ENCODE data around the gene ARID1B. TPM values are rescaled to one million over a fixed set of nuclear protein-coding genes. Genes with fewer than 3 reads are reported as not detected.

Gene ARID1B
- total RNA-seq, 1 donor from 2014 or later: 18.5 TPM

DNA sequence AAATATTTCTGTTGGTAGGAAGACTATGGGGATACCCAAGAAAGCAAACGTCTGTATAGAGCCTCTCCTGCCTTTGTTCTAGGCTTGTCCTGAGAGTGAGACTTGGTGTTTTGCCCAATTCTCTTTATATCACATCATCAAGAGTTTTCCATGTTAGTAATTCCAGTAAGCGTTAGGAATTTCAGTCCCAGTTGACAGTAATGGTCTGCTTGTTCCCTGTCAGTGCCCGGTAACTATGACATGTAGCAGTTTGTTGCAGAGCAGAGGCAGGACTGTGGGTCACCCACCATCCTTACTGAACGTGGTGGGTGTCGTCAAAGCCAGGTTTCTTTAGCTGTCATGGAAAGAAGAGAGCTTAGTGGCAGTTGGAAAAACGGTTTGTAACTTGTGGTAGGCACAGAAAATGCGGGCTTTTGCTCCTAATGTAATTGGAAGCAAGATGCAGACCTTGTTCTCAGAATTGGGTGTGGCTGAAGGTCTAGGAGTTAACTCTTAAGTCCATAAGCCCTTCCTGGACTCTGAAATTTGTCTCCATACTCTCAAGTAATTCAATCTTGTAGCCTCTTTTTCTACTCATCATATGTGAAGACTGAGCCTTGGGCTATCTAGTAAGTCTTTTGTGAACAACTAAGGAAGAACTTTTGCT, 357.3 kb downstream of the ARID1B start:
- no peak overlapping the region for H3K4me3 ChIP-seq (ENCODE audit: low read depth, low read length)
- TF ChIP-seq, protein P1, sequence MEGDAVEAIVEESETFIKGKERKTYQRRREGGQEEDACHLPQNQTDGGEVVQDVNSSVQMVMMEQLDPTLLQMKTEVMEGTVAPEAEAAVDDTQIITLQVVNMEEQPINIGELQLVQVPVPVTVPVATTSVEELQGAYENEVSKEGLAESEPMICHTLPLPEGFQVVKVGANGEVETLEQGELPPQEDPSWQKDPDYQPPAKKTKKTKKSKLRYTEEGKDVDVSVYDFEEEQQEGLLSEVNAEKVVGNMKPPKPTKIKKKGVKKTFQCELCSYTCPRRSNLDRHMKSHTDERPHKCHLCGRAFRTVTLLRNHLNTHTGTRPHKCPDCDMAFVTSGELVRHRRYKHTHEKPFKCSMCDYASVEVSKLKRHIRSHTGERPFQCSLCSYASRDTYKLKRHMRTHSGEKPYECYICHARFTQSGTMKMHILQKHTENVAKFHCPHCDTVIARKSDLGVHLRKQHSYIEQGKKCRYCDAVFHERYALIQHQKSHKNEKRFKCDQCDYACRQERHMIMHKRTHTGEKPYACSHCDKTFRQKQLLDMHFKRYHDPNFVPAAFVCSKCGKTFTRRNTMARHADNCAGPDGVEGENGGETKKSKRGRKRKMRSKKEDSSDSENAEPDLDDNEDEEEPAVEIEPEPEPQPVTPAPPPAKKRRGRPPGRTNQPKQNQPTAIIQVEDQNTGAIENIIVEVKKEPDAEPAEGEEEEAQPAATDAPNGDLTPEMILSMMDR (conservative IDR thresholded peaks at IDR 0.05; ENCODE audit: low read depth, low read length): no peak
- no peak for DNase-seq (ENCODE audit: low read depth)

DNA sequence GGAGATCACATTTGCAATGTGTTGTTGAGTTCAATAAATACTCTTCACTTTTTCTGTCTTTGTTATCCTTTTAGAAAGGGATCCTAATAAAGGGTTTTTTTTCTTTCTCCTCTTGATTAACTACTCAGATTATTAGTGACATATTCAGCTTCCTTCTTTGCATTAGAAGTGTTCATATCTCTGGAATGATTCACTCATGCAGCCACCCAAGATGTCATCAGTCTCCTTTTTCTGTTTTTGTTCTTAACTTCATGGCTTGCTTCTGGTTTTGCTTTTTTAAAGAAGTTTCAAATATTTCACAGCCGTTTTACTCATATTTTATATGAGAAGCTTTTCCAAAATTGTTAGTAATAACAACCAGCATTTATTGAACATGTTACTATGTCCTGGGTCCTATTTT, 358.5 kb downstream of the ARID1B start:
- no peak overlapping the region for H3K4me3 ChIP-seq (ENCODE audit: low read depth, low read length)
- no peak for DNase-seq (ENCODE audit: low read depth)
- TF ChIP-seq, protein P1 (conservative IDR thresholded peaks at IDR 0.05; ENCODE audit: low read depth, low read length): no peak

DNA sequence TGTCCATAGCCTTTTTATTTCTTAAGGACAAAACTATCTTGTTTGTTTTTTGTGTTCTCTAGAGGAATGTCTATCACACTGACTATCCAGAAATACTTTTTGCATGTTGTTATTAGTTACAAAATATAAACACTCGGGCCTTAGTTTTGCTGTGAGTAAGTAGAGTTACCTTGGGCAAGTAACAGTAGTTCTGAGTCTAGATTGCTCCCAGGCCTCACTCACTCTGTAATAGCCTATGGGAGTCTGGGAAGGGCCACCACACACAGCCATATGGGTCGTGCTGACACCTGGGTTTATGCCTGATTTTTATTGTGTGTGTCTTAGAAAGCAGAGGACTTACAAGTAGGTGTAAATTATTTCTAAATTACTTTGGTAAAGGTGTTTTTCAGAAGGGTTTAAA, 360.3 kb downstream of the ARID1B start:
- TF ChIP-seq, protein P1 (conservative IDR thresholded peaks at IDR 0.05; ENCODE audit: low read depth, low read length): no peak
- no peak overlapping the region for H3K4me3 ChIP-seq (ENCODE audit: low read depth, low read length)
- DNase-seq (ENCODE audit: low read depth): no peak

DNA sequence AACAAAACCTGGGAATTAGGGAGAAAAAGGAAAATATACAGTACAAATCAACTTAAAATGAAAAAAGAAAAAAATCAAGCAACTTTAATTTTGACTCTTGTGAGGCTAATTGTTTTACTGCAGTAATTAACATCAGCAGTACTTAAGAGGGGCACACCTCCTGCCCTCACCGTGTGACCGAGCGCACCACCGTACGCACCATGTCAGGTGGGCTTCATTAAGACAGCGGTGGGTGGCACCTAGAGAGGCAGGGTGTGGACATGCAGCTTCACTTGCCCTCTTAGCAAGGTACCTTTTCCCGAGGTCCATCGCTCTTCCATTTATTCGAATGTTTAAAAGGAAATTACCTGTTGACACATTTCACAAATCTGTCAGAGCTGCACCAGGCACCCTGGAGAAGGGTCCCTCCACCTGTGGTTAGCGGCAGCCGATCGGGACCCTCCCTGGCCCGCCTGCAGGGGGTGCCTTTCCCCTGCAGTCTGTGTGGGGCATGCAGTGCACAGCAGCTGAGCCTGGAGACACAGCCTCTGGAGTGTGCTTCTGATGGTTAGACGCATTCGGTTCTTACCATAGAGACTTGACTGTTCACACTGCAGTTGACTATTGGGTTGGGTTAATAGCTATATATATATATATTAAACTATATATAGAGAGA, 362.0 kb downstream of the ARID1B start:
- DNase-seq (ENCODE audit: low read depth): no peak
- TF ChIP-seq, protein P1 (conservative IDR thresholded peaks at IDR 0.05; ENCODE audit: low read depth, low read length): peak; percentile 38
- no peak overlapping the region for H3K4me3 ChIP-seq (ENCODE audit: low read depth, low read length)

DNA sequence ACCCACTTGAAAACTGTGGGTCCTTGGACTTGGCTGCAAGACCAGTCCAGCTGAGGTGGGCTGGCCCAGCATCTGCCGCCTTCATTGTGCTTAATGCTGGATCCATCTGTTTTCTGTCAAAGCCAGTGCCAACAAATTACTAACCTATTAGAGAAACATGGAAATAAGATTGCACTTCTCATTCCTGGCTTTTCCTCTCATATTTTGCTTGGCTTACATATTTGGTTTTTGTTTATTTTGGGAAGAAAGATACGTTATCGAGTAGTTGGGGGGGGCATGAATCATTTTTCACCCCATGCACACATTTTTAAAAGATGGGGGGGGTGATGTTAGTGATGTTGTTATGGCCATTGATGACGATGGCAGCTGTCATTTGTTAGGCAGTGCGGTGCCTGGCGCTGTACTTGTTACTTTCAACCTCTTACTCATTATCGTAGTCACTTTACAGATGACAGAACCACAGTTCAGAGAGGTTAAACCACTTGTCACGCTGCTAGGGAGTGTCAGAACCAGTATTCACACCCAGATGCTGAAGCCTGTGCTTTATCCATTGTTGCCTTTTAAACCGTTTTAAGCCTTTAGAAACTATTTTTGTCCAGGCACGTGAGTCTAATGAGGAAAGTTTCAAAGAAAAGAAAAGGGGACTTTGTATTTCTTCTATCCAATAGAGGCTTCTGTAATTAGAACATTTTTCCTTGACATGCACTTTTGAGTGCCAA, 366.2 kb downstream of the ARID1B start:
- DNase-seq (ENCODE audit: low read depth): no peak

DNA sequence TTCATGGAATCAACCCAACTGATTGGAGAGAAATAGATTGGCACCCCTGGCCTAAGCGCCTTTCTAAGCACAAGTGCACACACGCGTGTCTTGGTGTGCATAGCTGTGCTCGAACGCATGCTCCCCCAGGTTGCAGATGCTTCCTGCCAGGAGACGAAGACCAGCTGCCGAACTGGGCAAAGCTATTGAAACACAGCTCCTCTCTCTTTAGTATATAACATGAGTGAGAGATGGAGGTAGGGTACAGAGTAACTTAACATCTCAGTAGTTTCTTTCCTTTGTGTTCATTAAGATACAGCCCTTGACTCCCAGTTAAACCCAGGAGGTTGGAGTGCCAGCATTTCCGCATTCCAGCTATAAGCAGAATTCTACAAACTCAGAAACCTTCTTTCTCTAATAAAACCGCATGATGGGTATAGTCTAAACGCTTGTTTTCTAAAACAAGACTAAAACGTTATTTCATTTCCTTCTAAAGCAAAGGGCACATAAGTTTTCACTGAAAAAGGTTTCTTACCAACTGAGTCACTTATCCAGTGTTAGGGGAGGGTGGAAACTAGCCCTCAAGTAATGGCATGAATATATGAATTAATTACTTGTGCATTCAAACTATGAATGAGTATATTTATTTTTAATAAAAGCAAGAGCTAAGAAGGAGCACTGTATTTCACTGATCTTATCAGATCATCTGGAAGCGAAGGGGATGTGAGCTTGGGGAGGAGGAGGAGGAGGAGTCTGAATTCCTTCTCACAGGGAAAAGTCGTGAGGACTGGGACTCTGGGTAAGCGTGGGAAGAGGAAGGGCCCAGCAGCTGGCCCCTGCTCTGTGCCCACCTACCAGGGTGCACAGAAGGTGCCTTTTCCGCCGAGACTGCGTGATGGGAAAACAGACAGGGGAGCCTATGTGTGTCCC, 367.0 kb downstream of the ARID1B start:
- TF ChIP-seq, protein P1 (conservative IDR thresholded peaks at IDR 0.05; ENCODE audit: low read depth, low read length): no peak
- no peak overlapping the region for H3K4me3 ChIP-seq (ENCODE audit: low read depth, low read length)

More for the DNA sequence above, 366.2 kb downstream of the ARID1B start:
- no peak overlapping the region for H3K4me3 ChIP-seq (ENCODE audit: low read depth, low read length)
- TF ChIP-seq, protein P1 (conservative IDR thresholded peaks at IDR 0.05; ENCODE audit: low read depth, low read length): no peak

More for the DNA sequence above, 367.0 kb downstream of the ARID1B start:
- no peak for DNase-seq (ENCODE audit: low read depth)

Data from epithelial cell of proximal tubule (primary cell).